Mesenchymal stem cell (in vitro differentiated cells and primary cell): Measurements from ENCODE around the gene ZBTB2.
A peak's percentile ranks its signal among the peaks of the same experiment; 100 is the strongest.

ENCODE experiments used
- DNase-seq: peaks from one replicate; pipeline ENCODE4 v3.0.0-alpha.2; 2013
- H2AFZ ChIP-seq: one replicate; pipeline ENCODE4 v1.6.1; 2013; ENCODE audit warnings: low read depth, mild to moderate bottlenecking, control low read depth, inconsistent platforms, low read length, moderate library complexity
- H2AK5ac ChIP-seq: 2 replicates; pipeline ENCODE4 v1.6.1; 2013; ENCODE audit warnings: low read length, moderate library complexity, mild to moderate bottlenecking, inconsistent platforms; ENCODE audit not compliant: severe bottlenecking
- H2BK120ac ChIP-seq: one replicate; pipeline ENCODE4 v1.6.1; 2013; ENCODE audit warnings: low read depth, mild to moderate bottlenecking, inconsistent platforms, low read length, moderate library complexity
- H2BK12ac ChIP-seq, 2 experiments: one replicate each; pipeline ENCODE4 v1.6.1; 2013; ENCODE audit warnings: inconsistent platforms in 2 of 2, low read length in 2 of 2, mild to moderate bottlenecking in 2 of 2, moderate library complexity in 2 of 2, control low read depth in 1 of 2
- H2BK15ac ChIP-seq: one replicate; pipeline ENCODE4 v1.6.1; 2013; ENCODE audit warnings: mild to moderate bottlenecking, low read depth, inconsistent platforms; ENCODE audit not compliant: poor library complexity, severe bottlenecking
- H2BK5ac ChIP-seq: 2 replicates; pipeline ENCODE4 v1.6.1; 2013; ENCODE audit warnings: low read depth, mild to moderate bottlenecking, low read length, control low read depth, inconsistent platforms; ENCODE audit not compliant: poor library complexity, severe bottlenecking
- H3K14ac ChIP-seq, 2 experiments: one replicate each; pipeline ENCODE4 v1.6.1; 2013; ENCODE audit warnings: inconsistent platforms in 2 of 2, low read length in 2 of 2, control low read depth in 1 of 2, mild to moderate bottlenecking in 1 of 2, moderate library complexity in 1 of 2
- H3K18ac ChIP-seq, 2 experiments: one replicate each; pipeline ENCODE4 v1.6.1; 2013; ENCODE audit warnings: inconsistent platforms in 2 of 2, low read length in 2 of 2, control low read depth in 1 of 2, low read depth in 1 of 2, mild to moderate bottlenecking in 1 of 2
- H3K23ac ChIP-seq, 2 experiments: one replicate each; pipeline ENCODE4 v1.6.1; 2013; ENCODE audit warnings: inconsistent platforms in 2 of 2, low read length in 2 of 2, mild to moderate bottlenecking in 2 of 2, moderate library complexity in 2 of 2, control low read depth in 1 of 2
- H3K27ac ChIP-seq: 2 replicates; pipeline ENCODE4 v1.5.1; 2013; ENCODE audit warnings: mild to moderate bottlenecking, moderate library complexity, low read length, control low read depth, inconsistent platforms; ENCODE audit not compliant: poor library complexity, severe bottlenecking
- H3K27me3 ChIP-seq, 2 experiments: 2 replicates each; pipeline versions ENCODE4 v1.6.1 to v1.7.0; 2013; ENCODE audit warnings: low read length in 2 of 2, mild to moderate bottlenecking in 2 of 2, moderate library complexity in 2 of 2, control low read depth in 1 of 2, inconsistent platforms in 1 of 2; ENCODE audit not compliant: control insufficient read depth in 1 of 2, insufficient read depth in 1 of 2
- H3K36me3 ChIP-seq, 2 experiments: 2 replicates each; pipeline versions ENCODE4 v1.6.1 to v1.7.0; 2013; ENCODE audit warnings: low read length in 2 of 2, control low read depth in 1 of 2, inconsistent platforms in 1 of 2, low read depth in 1 of 2, mild to moderate bottlenecking in 1 of 2; ENCODE audit not compliant: insufficient read depth in 2 of 2, control insufficient read depth in 1 of 2
- H3K4ac ChIP-seq, 2 experiments: one replicate each; pipeline ENCODE4 v1.6.1; 2013; ENCODE audit warnings: inconsistent platforms in 2 of 2, low read length in 2 of 2, mild to moderate bottlenecking in 2 of 2, moderate library complexity in 2 of 2, control low read depth in 1 of 2, low read depth in 1 of 2
- H3K4me1 ChIP-seq: 2 replicates; pipeline ENCODE4 v1.6.1; 2013; ENCODE audit warnings: low read depth, low read length, control low read depth; ENCODE audit not compliant: control insufficient read depth, insufficient read depth
- H3K4me2 ChIP-seq: 2 replicates; pipeline ENCODE4 v1.6.1; 2013; ENCODE audit warnings: low read length, mild to moderate bottlenecking, inconsistent platforms; ENCODE audit not compliant: poor library complexity, severe bottlenecking
- H3K4me3 ChIP-seq, 2 experiments: 2 replicates each; pipeline versions ENCODE4 v1.5.1 to v1.7.0; 2013; ENCODE audit warnings: low read length in 2 of 2, mild to moderate bottlenecking in 2 of 2, control low read depth in 1 of 2, low read depth in 1 of 2; ENCODE audit not compliant: insufficient read depth in 1 of 2
- H3K79me1 ChIP-seq: replicated peaks from 2 replicates; pipeline ENCODE4 v1.6.1; 2013; ENCODE audit warnings: mild to moderate bottlenecking, control low read depth, low read length, inconsistent platforms; ENCODE audit not compliant: poor library complexity, severe bottlenecking
- H3K9ac ChIP-seq: 2 replicates; pipeline ENCODE4 v1.7.0; 2013; ENCODE audit warnings: mild to moderate bottlenecking, low read length, moderate library complexity
- H3K9me3 ChIP-seq: 2 replicates; pipeline ENCODE4 v1.7.0; 2013; ENCODE audit warnings: mild to moderate bottlenecking, low read length; ENCODE audit not compliant: control insufficient read depth
- H4K8ac ChIP-seq: one replicate; pipeline ENCODE4 v1.6.1; 2013; ENCODE audit warnings: inconsistent platforms, mild to moderate bottlenecking, low read length, moderate library complexity
- H4K91ac ChIP-seq: one replicate; pipeline ENCODE4 v1.6.1; 2013; ENCODE audit warnings: mild to moderate bottlenecking, low read length, inconsistent platforms
- WGBS: methylation state at CpG from one replicate; pipeline ENCODE4 v1.1.7; 2013; ENCODE audit warnings: mixed read lengths; 5-methylcytosine and 5-hydroxymethylcytosine counted together

The ZBTB2 gene

DNA sequence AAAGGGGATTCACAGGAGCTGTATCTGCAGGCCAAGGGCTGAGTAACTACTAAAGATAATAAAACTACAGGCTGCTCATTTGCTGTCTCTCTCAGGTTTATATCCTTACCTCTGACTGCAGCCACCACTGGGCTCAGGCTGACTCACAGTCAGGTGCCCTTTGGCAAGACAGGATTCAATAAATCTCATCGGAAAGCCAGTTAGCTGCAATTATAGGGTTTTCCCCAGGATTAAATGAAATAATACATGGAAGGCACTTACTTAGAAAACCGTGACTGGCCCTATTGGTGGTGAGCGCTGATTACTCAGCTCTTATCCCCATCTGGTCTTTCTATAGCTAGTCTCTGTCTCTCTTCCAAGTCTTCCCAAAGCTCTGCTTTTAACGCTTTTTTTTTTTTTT, 34.2 kb upstream of the ZBTB2 start:
- WGBS, result 98% methylated on average over 4 of the region's 4 CpGs
- H3K27me3 ChIP-seq, result no peaks in the 10 kb centered on the region
- H2BK15ac ChIP-seq, result no peak overlapping the region
- no peak overlapping the region for H3K23ac ChIP-seq
- H2AFZ ChIP-seq, result no peak overlapping the region
- no peak overlapping the region for H3K4me2 ChIP-seq
- H3K9me3 ChIP-seq, result no peaks in the 10 kb centered on the region
- H2AK5ac ChIP-seq, result no peak overlapping the region
- no peak overlapping the region for H3K4me3 ChIP-seq
- H2BK12ac ChIP-seq, result no peak overlapping the region
- no peak overlapping the region for H4K8ac ChIP-seq
- no peak overlapping the region for H2BK120ac ChIP-seq
- H3K79me1 ChIP-seq, result peaks cover 19% of the 10 kb centered on the region
- no peak overlapping the region for H3K18ac ChIP-seq
- H3K9ac ChIP-seq, result no peak overlapping the region
- no peak overlapping the region for H3K4ac ChIP-seq
- H3K14ac ChIP-seq, result no peak overlapping the region
- no peak overlapping the region for H2BK5ac ChIP-seq
- H4K91ac ChIP-seq, result no peak overlapping the region
- peaks cover 6% of the 10 kb centered on the region for H3K4me1 ChIP-seq
- H3K27ac ChIP-seq, result peak overlapping the region; percentile 58
- DNase-seq, result peak; percentile 26
- peaks cover 25 to 88% of the 10 kb centered on the region in 2 experiments for H3K36me3 ChIP-seq

DNA sequence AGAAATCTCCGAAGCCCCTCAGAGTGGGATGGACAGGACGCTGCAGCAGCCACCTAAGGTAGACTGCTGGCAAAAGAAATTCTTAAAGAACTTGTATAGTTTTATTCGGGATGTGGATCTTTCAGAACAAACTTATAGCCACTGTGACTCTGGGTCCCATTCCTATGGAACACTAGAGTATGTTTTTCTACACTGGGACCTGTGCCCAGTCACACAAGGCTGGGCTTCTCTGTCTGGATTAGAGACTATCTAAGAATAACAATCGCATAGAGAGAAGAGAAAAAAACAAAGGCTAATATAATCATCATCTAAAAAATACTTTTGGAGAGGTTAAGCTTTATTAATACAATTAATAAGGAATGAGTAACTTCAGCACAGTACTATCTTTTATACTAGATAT, 31.6 kb upstream of the ZBTB2 start:
- H3K18ac ChIP-seq, result no peak overlapping the region
- no peak overlapping the region for H3K27ac ChIP-seq
- H2AK5ac ChIP-seq, result no peak overlapping the region
- DNase-seq, result no peak
- H3K36me3 ChIP-seq, result peaks cover 30 to 87% of the 10 kb centered on the region in 2 experiments
- WGBS, result 100% methylated on average over 3 of the region's 4 CpGs
- H3K23ac ChIP-seq, result no peak overlapping the region
- no peak overlapping the region for H2BK120ac ChIP-seq
- H3K79me1 ChIP-seq, result peaks cover 18% of the 10 kb centered on the region
- no peak overlapping the region for H3K4me3 ChIP-seq
- H4K91ac ChIP-seq, result no peak overlapping the region
- no peak overlapping the region for H2BK15ac ChIP-seq
- H4K8ac ChIP-seq, result no peak overlapping the region
- H3K9ac ChIP-seq, result no peak overlapping the region
- no peak overlapping the region for H3K14ac ChIP-seq
- H3K4me2 ChIP-seq, result no peak overlapping the region
- H2BK12ac ChIP-seq, result no peak overlapping the region
- peaks cover 6% of the 10 kb centered on the region for H3K4me1 ChIP-seq
- no peaks in the 10 kb centered on the region for H3K9me3 ChIP-seq
- no peaks in the 10 kb centered on the region for H3K27me3 ChIP-seq
- H3K4ac ChIP-seq, result no peak overlapping the region
- H2BK5ac ChIP-seq, result no peak overlapping the region
- H2AFZ ChIP-seq, result no peak overlapping the region

- no peaks in the 10 kb centered on the region for H3K9me3 ChIP-seq
- no peak overlapping the region for H3K23ac ChIP-seq
- H3K4ac ChIP-seq, result no peak overlapping the region
- no peak overlapping the region for H4K91ac ChIP-seq
- H2AK5ac ChIP-seq, result no peak overlapping the region
- H2BK15ac ChIP-seq, result no peak overlapping the region
- no peak overlapping the region for H2AFZ ChIP-seq
- H3K14ac ChIP-seq, result no peak overlapping the region
- H3K79me1 ChIP-seq, result peaks cover 12% of the 10 kb centered on the region
- no peak overlapping the region for H3K4me2 ChIP-seq
- no peak overlapping the region for H2BK5ac ChIP-seq
- H2BK120ac ChIP-seq, result no peak overlapping the region
- H3K18ac ChIP-seq, result no peak overlapping the region
- no peaks in the 10 kb centered on the region for H3K27me3 ChIP-seq
- 100% methylated on average over 1 of the region's 1 CpG for WGBS
- H4K8ac ChIP-seq, result no peak overlapping the region
- no peak overlapping the region for H3K27ac ChIP-seq
- no peaks in the 10 kb centered on the region for H3K4me1 ChIP-seq
- H2BK12ac ChIP-seq, result no peak overlapping the region
- H3K36me3 ChIP-seq, result peaks cover 35 to 96% of the 10 kb centered on the region in 2 experiments
- no peak for DNase-seq
- H3K9ac ChIP-seq, result no peak overlapping the region
- H3K4me3 ChIP-seq, result no peak overlapping the region
Observed at GRCh38 chr6:151417477-151417876, 26.1 kb upstream of the ZBTB2 start.

DNA sequence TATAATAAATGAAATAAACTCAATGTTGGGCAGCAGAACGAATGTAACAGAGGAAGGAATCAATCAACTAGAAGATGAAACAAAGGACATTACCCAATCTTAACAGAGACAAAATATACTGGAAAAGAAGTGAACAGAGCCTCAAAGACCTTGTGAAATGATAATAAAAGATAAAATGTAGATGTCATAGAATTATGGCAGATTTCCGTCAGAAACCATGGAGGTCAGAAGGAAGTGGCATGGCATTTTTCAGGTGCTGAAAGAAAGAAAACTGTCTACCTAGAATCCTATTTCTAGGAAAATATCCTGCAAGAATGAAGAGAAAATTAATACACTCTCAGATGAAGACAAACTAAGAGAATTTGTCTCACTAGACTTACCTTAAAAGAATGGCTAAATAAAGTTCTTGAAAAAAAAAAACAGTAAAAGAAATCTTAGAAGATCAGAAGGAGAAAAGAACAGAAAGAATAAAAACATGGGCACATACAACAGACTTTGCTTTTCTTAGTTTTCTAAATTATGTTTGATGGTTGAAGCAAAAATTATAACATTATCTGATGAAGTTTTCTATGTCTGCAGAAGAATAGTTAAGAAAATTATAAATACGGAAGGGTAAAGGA, 23.4 kb upstream of the ZBTB2 start:
- Histone ChIP-seq H3K9me3 (no peaks in the 10 kb centered on the region), H2BK120ac (no peak overlapping the region), H3K18ac (no peak overlapping the region), H3K4me2 (no peak overlapping the region), H4K91ac (no peak overlapping the region), H3K36me3 (peaks cover 52 to 91% of the 10 kb centered on the region in 2 experiments), H3K4me1 (no peaks in the 10 kb centered on the region), H3K27ac (no peak overlapping the region), H3K4ac (no peak overlapping the region), H3K9ac (no peak overlapping the region), H3K27me3 (no peaks in the 10 kb centered on the region), H3K23ac (no peak overlapping the region), H2AK5ac (no peak overlapping the region), H2BK12ac (no peak overlapping the region), H3K4me3 (no peak overlapping the region), H2AFZ (no peak overlapping the region), H2BK5ac (no peak overlapping the region), H3K79me1 (peaks cover 18% of the 10 kb centered on the region), H2BK15ac (no peak overlapping the region), H3K14ac (no peak overlapping the region), H4K8ac (no peak overlapping the region)
- no CpG with 5 or more reads among the region's 3 CpGs for WGBS
- DNase-seq, result no peak
